ENCODE measurements around the gene CNOT3. TPM values are rescaled to one million over a fixed set of nuclear protein-coding genes. Genes with fewer than 3 reads are reported as not detected.
A peak's percentile ranks its signal among the peaks of the same experiment; 100 is the strongest.

The CNOT3 gene
- total RNA-seq, 1 experiment from 2014 or later, result 41.1 TPM

- Histone ChIP-seq H3K4me2 (ENCODE audit: low read length) (peak overlapping the region; percentile 91), H3K4me3 (ENCODE audit: low read length) (peak overlapping the region; percentile 73), H4K20me1 (ENCODE audit: low read length) (peaks cover 28% of the 10 kb centered on the region), H2AFZ (ENCODE audit: low read length) (peak overlapping the region; percentile 68), H3K9ac (ENCODE audit: low read length) (peak overlapping the region; percentile 49), H3K79me2 (ENCODE audit: low read length) (peaks cover 37% of the 10 kb centered on the region), H3K9me2 (replicated peaks; ENCODE audit: low read length) (no peaks in the 10 kb centered on the region), H3K36me3 (ENCODE audit: low read depth, low read length) (peaks cover 17% of the 10 kb centered on the region; the same call in 1 of the 2 replicates), H3K4me1 (ENCODE audit: insufficient read depth, low read length) (peaks cover 20% of the 10 kb centered on the region; the same call in 1 of the 2 replicates), H3F3A (ENCODE audit: low read length, unreplicated experiment) (no peaks in the 10 kb centered on the region), H3K27me3 (ENCODE audit: low read length) (no peaks in the 10 kb centered on the region), H3K27ac (ENCODE audit: low read length) (peak overlapping the region; percentile 3; the same call in 1 of the 2 replicates), H3K9me3 (ENCODE audit: low read length) (no peaks in the 10 kb centered on the region)
- CTCF ChIA-PET, result interaction anchor here (0.6 to 1.9 kb wide), 4 partner anchors 24 to 294 kb away, joined by 4 to 11 read pairs (median 10); partner anchors contain the start of genes LENG1 and MBOAT7
- TF ChIP-seq EZH2 (IDR thresholded peaks at IDR 0.05; ENCODE audit: low read length, unreplicated experiment) (no peak), EZH2phosphoT487 (IDR thresholded peaks at IDR 0.05; ENCODE audit: borderline replicate concordance, low read length) (no peak), CTCF (conservative IDR thresholded peaks at IDR 0.05; ENCODE audit: low read depth, low read length) (no peak)
- peak; percentile 2 for ATAC-seq
- peak; percentile 15 for DNase-seq
- BruUV-seq (replicated peaks), result TSS peak; percentile 93
- POLR2A ChIA-PET (ENCODE audit: unreplicated experiment), result interaction anchor here (0.5 to 1.3 kb wide), 8 partner anchors 16 to 1947 kb away, joined by 3 to 25 read pairs (median 16); partner anchors contain the start of genes LENG1, MBOAT7, MYADM and PRPF31
- intact Hi-C loops (cut with micrococcal nuclease), result no loop called here
These were observed 1.3 kb upstream of the CNOT3 start for GRCh38 chr19:54136086-54136863.

- ATAC-seq, result peak; percentile 80
- Histone ChIP-seq H3K36me3 (ENCODE audit: low read depth, low read length) (peaks cover 18% of the 10 kb centered on the region; the same call in 1 of the 2 replicates), H3K27me3 (ENCODE audit: low read length) (no peaks in the 10 kb centered on the region), H3K4me3 (ENCODE audit: low read length) (peak overlapping the region; percentile 86), H4K20me1 (ENCODE audit: low read length) (peaks cover 35% of the 10 kb centered on the region), H3K9me3 (ENCODE audit: low read length) (no peaks in the 10 kb centered on the region), H3K4me1 (ENCODE audit: insufficient read depth, low read length) (peaks cover 20% of the 10 kb centered on the region; the same call in 1 of the 2 replicates), H3K9me2 (replicated peaks; ENCODE audit: low read length) (no peaks in the 10 kb centered on the region), H2AFZ (ENCODE audit: low read length) (peak overlapping the region; percentile 68), H3K79me2 (ENCODE audit: low read length) (peaks cover 45% of the 10 kb centered on the region), H3K4me2 (ENCODE audit: low read length) (peak overlapping the region; percentile 93), H3K9ac (ENCODE audit: low read length) (peak overlapping the region; percentile 99), H3F3A (ENCODE audit: low read length, unreplicated experiment) (no peaks in the 10 kb centered on the region), H3K27ac (ENCODE audit: low read length) (peak overlapping the region; percentile 79)
- POLR2A ChIA-PET (ENCODE audit: unreplicated experiment), result interaction anchor here (0.5 to 1.3 kb wide), 15 partner anchors 17 to 1948 kb away, joined by 3 to 25 read pairs (median 8); partner anchors contain the start of genes LENG1, MBOAT7, MYADM and PRPF31
- intact Hi-C loops (cut with micrococcal nuclease), result loop anchor here (1.0 kb wide), 3 partner anchors 22 to 52 kb away; partner anchors contain the start of genes LENG1, MBOAT7, PRPF31 and TFPT
- no TSS peak for BruUV-seq (replicated peaks)
- peak; percentile 100 for DNase-seq
- CTCF ChIA-PET, result interaction anchor here (0.6 to 1.9 kb wide), 8 partner anchors 21 to 478 kb away, joined by 3 to 11 read pairs (median 7); partner anchors contain the start of genes LENG1 and MBOAT7
- TF ChIP-seq EZH2phosphoT487 (IDR thresholded peaks at IDR 0.05; ENCODE audit: borderline replicate concordance, low read length) (no peak), CTCF (conservative IDR thresholded peaks at IDR 0.05; ENCODE audit: low read depth, low read length) (no peak), EZH2 (IDR thresholded peaks at IDR 0.05; ENCODE audit: low read length, unreplicated experiment) (no peak)
These were observed 481 bp upstream of the CNOT3 start for GRCh38 chr19:54136864-54137698.
